ENCODE data around the gene ZNF207.
"Not testable (repeated sequence)": the region's sequence is repeated elsewhere in the genome, so short reads cannot be mapped to it uniquely, and the experiment has no call there.

The ZNF207 gene

DNA sequence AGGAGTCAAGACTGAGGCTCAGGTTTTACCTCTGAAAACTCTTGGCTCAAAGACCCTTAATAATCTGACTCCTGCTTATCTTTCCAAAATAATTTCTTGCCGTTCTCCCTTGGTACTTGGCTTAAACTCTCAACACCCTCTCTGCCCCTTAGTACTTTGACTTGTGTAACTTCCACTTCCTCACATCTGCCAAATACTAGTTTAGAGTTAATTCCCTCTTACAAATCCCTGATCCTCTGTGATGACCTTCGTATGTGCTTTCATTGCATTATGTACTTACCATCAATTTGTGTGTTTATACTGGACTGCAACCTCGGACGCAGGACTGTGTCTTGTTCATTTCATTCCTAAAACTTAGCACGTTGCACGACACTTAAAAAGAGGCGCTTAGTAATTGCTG lies 35.2 kb downstream of the ZNF207 start:
- DNase-seq (ENCODE audit: extremely low read depth in 1 of 2, low read depth in 1 of 2) = no peak

DNA sequence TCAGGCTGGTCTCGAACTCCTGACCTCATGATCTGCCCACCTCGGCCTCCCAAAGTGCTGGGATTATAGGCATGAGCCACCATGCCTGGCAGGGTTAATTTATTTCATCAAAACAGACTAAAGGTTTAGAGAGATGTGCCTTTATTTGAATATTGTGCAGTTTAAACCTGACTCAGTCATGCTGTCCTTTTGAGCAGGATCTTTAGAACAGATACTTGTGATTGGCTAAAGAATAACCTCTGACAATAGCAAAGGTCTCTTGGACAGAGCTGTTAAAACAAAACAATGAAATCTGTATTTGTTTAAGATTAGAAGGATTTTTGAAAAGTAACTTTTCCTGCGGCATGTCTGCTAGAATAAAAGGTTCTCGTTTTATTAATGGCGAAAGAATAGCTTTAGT lies 36.0 kb downstream of the ZNF207 start:
- no peak for DNase-seq (ENCODE audit: extremely low read depth in 1 of 2, low read depth in 1 of 2)

DNA sequence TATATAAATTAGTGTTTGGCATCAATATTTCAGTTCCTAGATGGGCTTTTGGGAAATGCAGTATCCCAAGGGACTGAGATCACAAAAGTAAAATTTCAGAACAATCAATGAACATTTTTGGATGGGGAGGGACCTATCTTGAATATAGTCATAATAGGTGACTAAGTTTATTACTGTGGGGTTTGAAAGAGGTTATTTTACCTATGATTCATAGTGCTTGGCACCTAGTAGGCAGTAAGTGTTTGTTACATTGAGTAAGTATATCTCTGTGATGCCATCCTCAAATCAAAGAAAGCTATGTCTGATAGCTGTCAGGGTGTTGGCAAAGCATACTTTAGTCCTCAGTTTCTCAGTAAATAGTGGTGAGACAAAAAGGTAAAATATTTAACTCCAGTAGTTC lies 36.9 kb downstream of the ZNF207 start:
- no peak for DNase-seq (ENCODE audit: extremely low read depth in 1 of 2, low read depth in 1 of 2)

DNA sequence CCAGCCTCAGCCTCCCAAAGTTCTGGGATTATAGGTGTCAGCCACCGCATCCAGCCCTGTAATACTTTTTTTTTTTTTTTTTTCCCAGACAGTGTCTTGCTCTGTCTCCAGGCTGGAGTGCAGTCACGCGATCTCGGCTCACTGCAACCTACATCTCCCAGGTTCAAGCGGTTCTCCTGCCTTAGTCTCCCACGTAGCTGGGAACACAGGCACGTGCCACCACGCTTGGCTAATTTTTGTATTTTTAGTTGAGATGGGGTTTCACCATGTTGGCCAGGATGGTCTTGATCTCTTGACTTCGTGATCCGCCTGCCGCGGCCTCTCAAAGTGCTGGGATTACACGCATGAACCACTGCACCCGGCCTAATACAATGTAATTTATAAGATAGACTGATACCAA lies 38.2 kb downstream of the ZNF207 start:
- not testable (repeated sequence) for DNase-seq (ENCODE audit: extremely low read depth in 1 of 2, low read depth in 1 of 2)

DNA sequence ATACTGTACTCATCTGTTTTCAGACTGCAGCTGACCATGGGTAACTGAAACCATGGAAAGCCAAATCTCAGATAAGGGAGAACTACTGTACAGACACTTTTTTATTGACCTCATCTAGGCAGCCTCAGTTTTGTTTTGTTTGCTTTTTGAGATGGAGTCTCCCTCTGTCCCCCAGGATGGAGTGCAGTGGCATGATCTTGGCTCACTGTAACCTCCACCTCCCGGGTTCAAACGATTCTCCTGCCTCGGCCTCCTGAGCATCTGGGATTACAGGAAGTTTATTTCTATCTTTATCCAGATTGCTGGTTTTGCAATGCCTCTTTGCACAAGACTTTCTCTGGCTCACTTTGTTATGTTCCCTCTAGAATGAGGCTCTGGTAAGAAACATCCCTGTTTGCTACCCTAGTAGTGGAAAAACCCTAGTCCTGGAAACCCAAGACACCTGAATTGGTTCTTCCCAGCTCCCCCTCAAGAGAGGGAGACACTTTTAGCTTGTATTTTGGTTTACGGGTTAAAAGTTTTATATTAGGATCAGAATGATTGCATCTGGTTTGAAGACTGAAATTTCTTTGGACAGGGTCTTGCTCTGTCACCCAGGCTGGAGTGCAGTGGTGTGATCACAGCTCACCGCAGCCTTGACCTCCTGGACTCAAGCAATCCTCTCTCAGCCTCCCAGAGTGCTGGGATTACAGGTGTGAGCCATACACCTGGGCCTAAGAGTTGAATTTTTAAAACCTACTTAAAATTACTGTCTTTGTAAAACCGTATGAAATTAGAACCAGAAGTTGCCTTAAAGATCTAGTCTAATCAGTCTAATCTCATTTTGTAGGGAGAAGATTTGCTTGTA lies 38.9 kb downstream of the ZNF207 start:
- no peak for DNase-seq (ENCODE audit: extremely low read depth in 1 of 2, low read depth in 1 of 2)

DNA sequence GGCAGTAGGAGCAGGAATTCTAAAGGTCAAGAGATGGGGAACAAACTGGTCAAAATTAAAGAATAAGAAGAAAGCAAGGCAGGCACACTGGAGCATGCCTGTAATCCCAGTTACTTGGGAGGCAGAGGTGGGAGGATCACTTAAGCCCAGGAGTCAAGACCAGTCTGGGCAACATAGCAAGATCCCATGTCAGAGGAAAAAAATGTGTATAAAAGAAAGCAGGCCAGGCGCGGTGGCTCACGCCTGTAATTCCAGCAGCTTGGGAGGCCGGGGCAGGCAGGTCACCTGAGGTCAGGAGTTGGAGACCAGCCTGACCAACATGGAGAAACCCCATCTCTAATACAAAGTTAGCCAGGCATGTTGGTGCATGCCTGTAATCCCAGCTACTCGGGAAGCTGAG lies 43.9 kb downstream of the ZNF207 start:
- no peak for DNase-seq (ENCODE audit: extremely low read depth in 1 of 2, low read depth in 1 of 2)

DNA sequence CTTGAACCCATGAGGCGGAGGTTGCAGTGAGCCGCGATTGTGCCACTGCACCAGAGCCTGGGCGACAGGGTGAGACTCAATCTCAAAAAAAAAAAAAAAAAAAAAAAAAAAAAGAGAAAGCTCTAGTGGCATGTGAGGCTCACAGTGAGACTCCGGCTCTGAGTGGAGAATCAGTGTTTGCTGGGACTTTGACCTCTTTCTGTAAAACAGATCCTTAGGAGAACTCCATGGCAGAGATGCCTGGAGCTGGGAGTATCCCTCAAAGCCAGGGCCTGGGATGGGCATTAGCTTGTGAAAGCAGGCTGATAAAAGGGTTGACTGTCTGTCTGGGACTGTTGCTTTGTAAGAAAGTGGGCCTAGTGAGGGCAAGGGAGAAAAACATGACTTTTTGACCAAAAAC lies 46.4 kb downstream of the ZNF207 start:
- DNase-seq (ENCODE audit: extremely low read depth in 1 of 2, low read depth in 1 of 2) = no peak

DNA sequence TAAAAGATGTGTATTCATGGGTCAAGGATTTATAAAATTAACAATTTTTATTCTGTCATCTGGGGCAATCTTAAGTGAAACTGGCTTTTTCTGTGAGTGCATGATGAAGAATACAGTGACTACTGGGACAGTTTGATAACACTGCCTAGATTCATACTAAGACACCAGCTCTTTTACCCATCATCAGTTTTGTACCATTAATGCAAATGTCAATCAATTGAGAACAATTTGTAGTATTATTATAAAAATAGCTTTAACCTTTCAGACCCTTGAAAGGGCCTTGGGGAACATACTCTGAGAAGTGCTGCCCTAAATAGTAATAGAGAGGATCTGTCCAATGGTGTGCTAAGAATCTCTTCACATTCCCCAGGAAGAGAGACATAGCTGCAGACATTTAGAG lies 49.0 kb downstream of the ZNF207 start:
- no peak for DNase-seq (ENCODE audit: extremely low read depth in 1 of 2, low read depth in 1 of 2)

DNA sequence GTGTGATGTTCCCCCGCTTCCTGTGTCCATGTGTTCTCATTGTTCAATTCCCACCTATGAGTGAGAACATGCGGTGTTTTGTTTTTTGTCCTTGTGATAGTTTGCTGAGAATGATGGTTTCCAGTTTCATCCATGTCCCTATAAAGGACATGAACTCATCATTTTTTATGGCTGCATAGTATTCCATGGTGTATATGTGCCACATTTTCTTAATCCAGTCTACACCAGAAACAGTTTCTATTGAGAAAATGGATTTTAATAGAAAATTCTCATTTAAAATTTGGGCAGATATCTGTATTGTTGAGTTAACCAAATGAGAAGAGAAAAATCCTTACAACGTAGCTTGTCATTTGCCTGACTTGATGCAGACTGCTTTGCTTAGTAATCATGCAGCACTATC lies 60.1 kb downstream of the ZNF207 start:
- not testable (repeated sequence) for DNase-seq (ENCODE audit: extremely low read depth in 1 of 2, low read depth in 1 of 2)

DNA sequence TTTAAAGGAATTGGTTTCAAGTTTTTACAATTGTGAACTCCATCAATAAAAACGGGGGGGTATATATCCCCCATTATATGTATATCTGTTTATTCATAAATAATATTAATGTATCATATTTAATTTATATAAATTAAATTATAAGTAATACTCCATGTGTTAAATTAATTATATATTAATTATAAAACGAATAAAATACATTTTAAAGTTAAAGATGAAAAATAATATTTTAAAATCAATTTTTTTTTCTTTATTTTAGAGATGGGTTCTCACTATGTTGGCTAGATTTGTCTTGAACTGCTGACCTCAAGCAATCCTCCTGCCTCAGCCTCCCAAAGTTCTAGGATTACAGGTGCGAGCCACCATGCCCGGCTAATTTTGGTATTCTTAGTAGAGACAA lies 76.9 kb downstream of the ZNF207 start:
- DNase-seq (ENCODE audit: extremely low read depth in 1 of 2, low read depth in 1 of 2) = no peak

DNA sequence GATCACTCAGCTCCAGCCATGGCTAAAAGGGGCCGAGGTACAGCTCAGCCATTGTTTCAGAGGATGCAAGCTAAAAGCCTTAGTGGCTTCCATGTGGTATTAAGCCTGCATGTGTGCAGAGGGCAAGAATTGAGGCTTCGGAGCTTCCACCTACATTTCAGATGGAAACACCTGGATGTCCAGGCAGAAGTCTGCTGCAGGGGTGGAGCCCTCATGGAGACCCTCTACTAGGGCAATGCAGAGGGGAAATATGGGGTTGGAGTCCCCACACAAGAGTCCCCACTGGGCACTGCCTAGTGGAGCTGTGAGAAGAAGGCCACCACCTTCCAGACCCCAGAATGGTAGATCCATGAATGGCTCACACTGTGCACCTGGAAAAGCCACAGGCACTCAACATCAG lies 79.6 kb downstream of the ZNF207 start:
- DNase-seq (ENCODE audit: extremely low read depth in 1 of 2, low read depth in 1 of 2) = no peak
